Liver (tissue), 9 donors: ENCODE results near the gene RCOR1. TPM values are rescaled to one million over a fixed set of nuclear protein-coding genes. Genes with fewer than 3 reads are reported as not detected.
"Not testable (repeated sequence)": the region's sequence is repeated elsewhere in the genome, so short reads cannot be mapped to it uniquely, and the experiment has no call there.

Experiments
- DNase-seq: peaks from one replicate; pipeline ENCODE4 v3.0.0-alpha.2; 2017; ENCODE audit warnings: low spot score
- H3K27ac ChIP-seq, 2 donors: one replicate each; pipeline ENCODE4 v1.7.0; 2013; ENCODE audit warnings: inconsistent platforms in 2 of 2, low read length in 2 of 2, control low read depth in 1 of 2, low read depth in 1 of 2, mild to moderate bottlenecking in 1 of 2
- H3K27me3 ChIP-seq, 4 donors: one replicate each; pipeline versions ENCODE4 v1.6.1 to v1.7.0; 2013; ENCODE audit warnings: low read length in 3 of 4, inconsistent platforms in 1 of 4, mild to moderate bottlenecking in 1 of 4, moderate library complexity in 1 of 4; ENCODE audit not compliant: control insufficient read depth in 4 of 4, insufficient read depth in 4 of 4
- H3K36me3 ChIP-seq, 4 donors: one replicate each; pipeline versions ENCODE4 v1.6.1 to v1.7.0; 2013; ENCODE audit warnings: low read length in 3 of 4, mild to moderate bottlenecking in 3 of 4, low read depth in 1 of 4, moderate library complexity in 1 of 4; ENCODE audit not compliant: control insufficient read depth in 4 of 4, insufficient read depth in 3 of 4
- H3K4me1 ChIP-seq, 4 donors: one replicate each; pipeline versions ENCODE4 v1.6.1 to v1.7.0; 2013; ENCODE audit warnings: low read length in 3 of 4, mild to moderate bottlenecking in 3 of 4, moderate library complexity in 1 of 4; ENCODE audit not compliant: control insufficient read depth in 4 of 4, insufficient read depth in 4 of 4
- H3K4me3 ChIP-seq, 3 donors: one replicate each; pipeline versions ENCODE4 v1.6.1 to v1.7.0; 2013; ENCODE audit warnings: low read length in 3 of 3, control low read depth in 1 of 3, low read depth in 1 of 3, mild to moderate bottlenecking in 1 of 3
- H3K9ac ChIP-seq, 2 donors: one replicate each; pipeline ENCODE4 v1.7.0; 2013; ENCODE audit warnings: low read length in 2 of 2, mild to moderate bottlenecking in 2 of 2, moderate library complexity in 2 of 2, control low read depth in 1 of 2, low read depth in 1 of 2
- H3K9me3 ChIP-seq, 4 donors: one replicate each; pipeline versions ENCODE4 v1.6.1 to v1.7.0; 2013; ENCODE audit warnings: low read length in 3 of 4; ENCODE audit not compliant: control insufficient read depth in 4 of 4
- EGR1 ChIP-seq, 2 donors: IDR thresholded peaks; 2 replicates each; pipeline ENCODE4 v1.6.1; 2016 to 2018; ENCODE audit warnings: antibody characterized with exemption in 2 of 2, low read depth in 2 of 2
- FOXA2 ChIP-seq: IDR thresholded peaks from 2 replicates; pipeline ENCODE4 v1.6.1; 2016; ENCODE audit warnings: antibody characterized with exemption
- GABPA ChIP-seq, 2 donors: IDR thresholded peaks in 1 of 2; conservative IDR thresholded peaks in 1 of 2; 2 replicates each; pipeline ENCODE4 v1.6.1; 2016; ENCODE audit warnings: antibody characterized with exemption in 2 of 2, mild to moderate bottlenecking in 1 of 2, moderate library complexity in 1 of 2
- HNF4A ChIP-seq, 2 donors: conservative IDR thresholded peaks; 2 replicates each; pipeline ENCODE4 v1.6.1; 2016; ENCODE audit warnings: antibody characterized with exemption in 2 of 2, mild to moderate bottlenecking in 2 of 2
- HNF4G ChIP-seq: IDR thresholded peaks from 2 replicates; pipeline ENCODE4 v1.6.1; 2016; ENCODE audit warnings: antibody characterized with exemption
- JUND ChIP-seq, 2 donors: IDR thresholded peaks; 2 replicates each; pipeline ENCODE4 v1.6.1; 2016; ENCODE audit warnings: antibody characterized with exemption in 2 of 2
- NR2F2 ChIP-seq: IDR thresholded peaks from 2 replicates; pipeline ENCODE4 v1.6.1; 2016; ENCODE audit warnings: antibody characterized with exemption
- RXRA ChIP-seq, 2 donors: IDR thresholded peaks; 2 replicates each; pipeline ENCODE4 v1.6.1; 2017 to 2018; ENCODE audit warnings: antibody characterized with exemption in 2 of 2, mild to moderate bottlenecking in 1 of 2
- SP1 ChIP-seq: IDR thresholded peaks from 2 replicates; pipeline ENCODE4 v1.6.1; 2018; ENCODE audit warnings: antibody characterized with exemption, mild to moderate bottlenecking
- TAF1 ChIP-seq: conservative IDR thresholded peaks from 2 replicates; pipeline ENCODE4 v1.6.1; 2016; ENCODE audit warnings: antibody characterized with exemption, mild to moderate bottlenecking
- WGBS: extraction: QIAGEN DNeasy Blood & Tissue Kit; methylation state at CpG from one replicate; pipeline ENCODE4 v1.1.7; 2013; 5-methylcytosine and 5-hydroxymethylcytosine counted together
- polyA plus RNA-seq, 2 donors: library from polyadenylated mRNA; stranded (reverse) in 1 of 2; unstranded in 1 of 2; fragments of 200-250 nt in 1 of 2; fragments of >200 nt in 1 of 2; fragmentation: Nextera tagmentation in 1 of 2; extraction: Ambion mirVana in 1 of 2; gene quantifications; one replicate each; pipeline versions ENCODE4 v1.2.1 to v1.2.3, GENCODE V29; 2013 to 2015
- total RNA-seq, 2 donors: library from RNA; depleted of rRNA; stranded (reverse); fragments of >200 nt; gene quantifications; one replicate each; pipeline ENCODE4 v1.2.3, GENCODE V29; 2014
- TF ChIP-seq, protein P1 (sequence below): IDR thresholded peaks from 2 replicates; pipeline ENCODE4 v1.6.1; 2016; ENCODE audit warnings: antibody characterized with exemption
- TF ChIP-seq, protein P2 (sequence below): fragments of 150-350 bp; IDR thresholded peaks from 2 replicates; pipeline ENCODE4 v1.5.1; 2017; ENCODE audit warnings: improper control_type of control experiment, low read depth, low read length; ENCODE audit not compliant: missing input control
- TF ChIP-seq, protein P3 (sequence below): IDR thresholded peaks from 2 replicates; pipeline ENCODE4 v1.6.1; 2016; ENCODE audit warnings: antibody characterized with exemption, mild to moderate bottlenecking
- TF ChIP-seq, protein P4 (sequence below): IDR thresholded peaks from 2 replicates; pipeline ENCODE4 v1.6.1; 2016; ENCODE audit warnings: antibody characterized with exemption
- TF ChIP-seq, protein P5 (sequence below): IDR thresholded peaks from 2 replicates; pipeline ENCODE4 v1.6.1; 2016; ENCODE audit warnings: antibody characterized with exemption
- donor health status: healthy.
- donor health status: healthy.
- donor health status: healthy.
- donor health status: healthy.
- donor health status: healthy.

Gene RCOR1
- total and polyA plus RNA-seq, 4 donors, result 4.2 to 17.0 (median 5.7) TPM

DNA sequence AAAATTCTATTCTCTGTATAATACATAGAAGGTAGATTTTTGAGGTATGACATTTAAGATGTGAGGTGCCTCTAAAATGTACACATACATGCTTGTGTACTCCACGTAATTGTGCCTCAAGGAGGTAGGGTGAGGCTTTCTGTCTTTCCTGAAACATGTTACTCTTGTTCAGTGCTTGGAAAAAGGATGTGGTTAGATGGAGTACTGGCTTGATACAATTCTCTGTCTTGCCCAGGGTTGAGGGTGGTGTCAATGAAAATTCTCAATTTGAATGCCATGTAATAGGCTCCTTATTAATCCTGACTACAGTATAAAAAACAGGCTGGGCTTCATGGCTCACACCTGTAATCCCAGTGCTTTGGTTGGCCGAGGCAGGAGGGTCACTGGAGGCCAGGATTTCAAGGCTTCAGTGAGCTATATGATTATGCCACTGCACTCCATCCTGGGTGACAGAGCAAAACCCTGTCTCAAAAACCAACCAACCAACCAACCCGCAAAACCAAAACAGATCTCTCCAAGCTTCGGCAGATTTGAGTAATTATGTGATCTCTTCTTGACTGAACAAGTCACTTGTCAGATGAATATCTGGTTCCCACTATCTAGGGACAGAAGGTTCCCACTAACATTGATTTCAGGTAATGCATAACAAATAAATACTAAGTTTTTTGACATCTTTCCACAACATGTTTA lies 41.6 kb downstream of the RCOR1 start:
- H3K9me3 ChIP-seq, result no peaks in the 10 kb centered on the region
- H3K27me3 ChIP-seq, result no peaks in the 10 kb centered on the region
- no peak overlapping the region for H3K9ac ChIP-seq
- 70% methylated on average over 4 of the region's 4 CpGs for WGBS
- no peak overlapping the region for H3K4me3 ChIP-seq
- no peak overlapping the region for H3K27ac ChIP-seq
- no peaks in the 10 kb centered on the region for H3K36me3 ChIP-seq
- TF ChIP-seq JUND (IDR thresholded peaks at IDR 0.05), result no peak
- TF ChIP-seq, protein P1, sequence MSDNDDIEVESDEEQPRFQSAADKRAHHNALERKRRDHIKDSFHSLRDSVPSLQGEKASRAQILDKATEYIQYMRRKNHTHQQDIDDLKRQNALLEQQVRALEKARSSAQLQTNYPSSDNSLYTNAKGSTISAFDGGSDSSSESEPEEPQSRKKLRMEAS, result no peak
- DNase-seq, result no peak
- H3K4me1 ChIP-seq, result no peaks in the 10 kb centered on the region

DNA sequence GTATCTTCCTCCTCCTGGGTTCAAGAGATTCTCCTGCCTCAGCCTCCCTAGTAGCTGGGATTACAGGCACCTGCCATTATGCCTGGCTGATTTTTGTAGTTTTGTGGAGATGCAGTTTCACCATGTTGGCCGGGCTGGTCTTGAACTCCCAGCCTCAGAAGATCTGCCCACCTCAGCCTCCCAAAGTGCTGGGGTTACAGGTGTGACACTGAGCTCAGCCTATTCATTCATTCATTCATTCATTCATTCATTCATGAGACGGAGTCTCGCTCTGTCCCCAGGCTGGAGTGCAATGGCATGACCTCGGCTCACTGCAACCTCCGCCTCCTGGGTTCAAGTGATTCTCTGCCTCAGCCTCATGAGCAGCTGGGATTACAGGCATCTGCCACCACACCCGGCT lies 47.2 kb downstream of the RCOR1 start:
- H3K4me1 ChIP-seq, H3K27me3 ChIP-seq, H3K9me3 ChIP-seq, H3K36me3 ChIP-seq, H3K27ac ChIP-seq, H3K9ac ChIP-seq, H3K4me3 ChIP-seq, DNase-seq: not testable (repeated sequence)
- WGBS, result 98% methylated on average over 6 of the region's 6 CpGs

DNA sequence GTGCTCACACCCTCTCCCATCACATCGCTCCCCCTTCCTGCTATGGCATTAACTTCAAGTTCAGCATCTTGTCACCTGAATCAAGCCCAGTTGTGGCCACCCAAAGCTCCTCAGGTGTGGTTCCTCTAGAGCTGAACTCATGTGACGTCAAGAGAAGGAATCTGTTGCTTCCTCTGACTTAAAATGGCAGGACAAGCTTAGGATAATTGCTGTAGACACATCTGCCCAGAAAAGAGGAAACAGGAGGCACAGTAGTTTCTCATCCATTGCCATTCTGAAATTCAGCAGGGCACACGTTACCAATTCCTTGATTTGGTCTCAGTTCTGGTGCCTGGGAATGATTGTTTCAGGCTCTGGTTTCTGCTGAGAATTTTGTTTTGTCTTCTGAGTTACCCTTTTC lies 52.1 kb downstream of the RCOR1 start:
- no peak overlapping the region for H3K27ac ChIP-seq

More for the DNA sequence above, 52.1 kb downstream of the RCOR1 start:
- no peak for TF ChIP-seq GABPA (IDR thresholded peaks at IDR 0.05 in 1 of 2, conservative IDR thresholded peaks at IDR 0.05 in 1 of 2)
- TF ChIP-seq HNF4A (conservative IDR thresholded peaks at IDR 0.05), result no peak
- TF ChIP-seq, protein P2, sequence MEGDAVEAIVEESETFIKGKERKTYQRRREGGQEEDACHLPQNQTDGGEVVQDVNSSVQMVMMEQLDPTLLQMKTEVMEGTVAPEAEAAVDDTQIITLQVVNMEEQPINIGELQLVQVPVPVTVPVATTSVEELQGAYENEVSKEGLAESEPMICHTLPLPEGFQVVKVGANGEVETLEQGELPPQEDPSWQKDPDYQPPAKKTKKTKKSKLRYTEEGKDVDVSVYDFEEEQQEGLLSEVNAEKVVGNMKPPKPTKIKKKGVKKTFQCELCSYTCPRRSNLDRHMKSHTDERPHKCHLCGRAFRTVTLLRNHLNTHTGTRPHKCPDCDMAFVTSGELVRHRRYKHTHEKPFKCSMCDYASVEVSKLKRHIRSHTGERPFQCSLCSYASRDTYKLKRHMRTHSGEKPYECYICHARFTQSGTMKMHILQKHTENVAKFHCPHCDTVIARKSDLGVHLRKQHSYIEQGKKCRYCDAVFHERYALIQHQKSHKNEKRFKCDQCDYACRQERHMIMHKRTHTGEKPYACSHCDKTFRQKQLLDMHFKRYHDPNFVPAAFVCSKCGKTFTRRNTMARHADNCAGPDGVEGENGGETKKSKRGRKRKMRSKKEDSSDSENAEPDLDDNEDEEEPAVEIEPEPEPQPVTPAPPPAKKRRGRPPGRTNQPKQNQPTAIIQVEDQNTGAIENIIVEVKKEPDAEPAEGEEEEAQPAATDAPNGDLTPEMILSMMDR, result no peak
- TF ChIP-seq SP1, result no peak
- no peak for TF ChIP-seq RXRA (IDR thresholded peaks at IDR 0.05)
- TF ChIP-seq, protein P1, result no peak
- no peak for TF ChIP-seq FOXA2
- TF ChIP-seq, protein P3, sequence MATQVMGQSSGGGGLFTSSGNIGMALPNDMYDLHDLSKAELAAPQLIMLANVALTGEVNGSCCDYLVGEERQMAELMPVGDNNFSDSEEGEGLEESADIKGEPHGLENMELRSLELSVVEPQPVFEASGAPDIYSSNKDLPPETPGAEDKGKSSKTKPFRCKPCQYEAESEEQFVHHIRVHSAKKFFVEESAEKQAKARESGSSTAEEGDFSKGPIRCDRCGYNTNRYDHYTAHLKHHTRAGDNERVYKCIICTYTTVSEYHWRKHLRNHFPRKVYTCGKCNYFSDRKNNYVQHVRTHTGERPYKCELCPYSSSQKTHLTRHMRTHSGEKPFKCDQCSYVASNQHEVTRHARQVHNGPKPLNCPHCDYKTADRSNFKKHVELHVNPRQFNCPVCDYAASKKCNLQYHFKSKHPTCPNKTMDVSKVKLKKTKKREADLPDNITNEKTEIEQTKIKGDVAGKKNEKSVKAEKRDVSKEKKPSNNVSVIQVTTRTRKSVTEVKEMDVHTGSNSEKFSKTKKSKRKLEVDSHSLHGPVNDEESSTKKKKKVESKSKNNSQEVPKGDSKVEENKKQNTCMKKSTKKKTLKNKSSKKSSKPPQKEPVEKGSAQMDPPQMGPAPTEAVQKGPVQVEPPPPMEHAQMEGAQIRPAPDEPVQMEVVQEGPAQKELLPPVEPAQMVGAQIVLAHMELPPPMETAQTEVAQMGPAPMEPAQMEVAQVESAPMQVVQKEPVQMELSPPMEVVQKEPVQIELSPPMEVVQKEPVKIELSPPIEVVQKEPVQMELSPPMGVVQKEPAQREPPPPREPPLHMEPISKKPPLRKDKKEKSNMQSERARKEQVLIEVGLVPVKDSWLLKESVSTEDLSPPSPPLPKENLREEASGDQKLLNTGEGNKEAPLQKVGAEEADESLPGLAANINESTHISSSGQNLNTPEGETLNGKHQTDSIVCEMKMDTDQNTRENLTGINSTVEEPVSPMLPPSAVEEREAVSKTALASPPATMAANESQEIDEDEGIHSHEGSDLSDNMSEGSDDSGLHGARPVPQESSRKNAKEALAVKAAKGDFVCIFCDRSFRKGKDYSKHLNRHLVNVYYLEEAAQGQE, result no peak
- no peak for TF ChIP-seq NR2F2
- no peak for TF ChIP-seq EGR1 (IDR thresholded peaks at IDR 0.05; ENCODE audit: low read depth in 2 of 2)
- no peak for TF ChIP-seq HNF4G
- no peak for TF ChIP-seq TAF1
- TF ChIP-seq, protein P4, sequence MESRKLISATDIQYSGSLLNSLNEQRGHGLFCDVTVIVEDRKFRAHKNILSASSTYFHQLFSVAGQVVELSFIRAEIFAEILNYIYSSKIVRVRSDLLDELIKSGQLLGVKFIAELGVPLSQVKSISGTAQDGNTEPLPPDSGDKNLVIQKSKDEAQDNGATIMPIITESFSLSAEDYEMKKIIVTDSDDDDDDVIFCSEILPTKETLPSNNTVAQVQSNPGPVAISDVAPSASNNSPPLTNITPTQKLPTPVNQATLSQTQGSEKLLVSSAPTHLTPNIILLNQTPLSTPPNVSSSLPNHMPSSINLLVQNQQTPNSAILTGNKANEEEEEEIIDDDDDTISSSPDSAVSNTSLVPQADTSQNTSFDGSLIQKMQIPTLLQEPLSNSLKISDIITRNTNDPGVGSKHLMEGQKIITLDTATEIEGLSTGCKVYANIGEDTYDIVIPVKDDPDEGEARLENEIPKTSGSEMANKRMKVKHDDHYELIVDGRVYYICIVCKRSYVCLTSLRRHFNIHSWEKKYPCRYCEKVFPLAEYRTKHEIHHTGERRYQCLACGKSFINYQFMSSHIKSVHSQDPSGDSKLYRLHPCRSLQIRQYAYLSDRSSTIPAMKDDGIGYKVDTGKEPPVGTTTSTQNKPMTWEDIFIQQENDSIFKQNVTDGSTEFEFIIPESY, result no peak
- TF ChIP-seq, protein P5, sequence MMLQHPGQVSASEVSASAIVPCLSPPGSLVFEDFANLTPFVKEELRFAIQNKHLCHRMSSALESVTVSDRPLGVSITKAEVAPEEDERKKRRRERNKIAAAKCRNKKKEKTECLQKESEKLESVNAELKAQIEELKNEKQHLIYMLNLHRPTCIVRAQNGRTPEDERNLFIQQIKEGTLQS, result no peak
- no peak overlapping the region for H3K4me3 ChIP-seq
- no peaks in the 10 kb centered on the region for H3K9me3 ChIP-seq
- DNase-seq, result no peak
- H3K36me3 ChIP-seq, result no peaks in the 10 kb centered on the region
- WGBS, result 90% methylated on average over 3 of the region's 3 CpGs
- no peaks in the 10 kb centered on the region for H3K27me3 ChIP-seq
- H3K9ac ChIP-seq, result no peak overlapping the region
- H3K4me1 ChIP-seq, result no peaks in the 10 kb centered on the region
